GDM1 (cell line): ENCODE data around the gene TMIE.

Experiments used
- DNase-seq: peaks from one replicate; lab custom pipeline; 2025; lab: John Stamatoyannopoulos, UW

TMIE gene

DNA sequence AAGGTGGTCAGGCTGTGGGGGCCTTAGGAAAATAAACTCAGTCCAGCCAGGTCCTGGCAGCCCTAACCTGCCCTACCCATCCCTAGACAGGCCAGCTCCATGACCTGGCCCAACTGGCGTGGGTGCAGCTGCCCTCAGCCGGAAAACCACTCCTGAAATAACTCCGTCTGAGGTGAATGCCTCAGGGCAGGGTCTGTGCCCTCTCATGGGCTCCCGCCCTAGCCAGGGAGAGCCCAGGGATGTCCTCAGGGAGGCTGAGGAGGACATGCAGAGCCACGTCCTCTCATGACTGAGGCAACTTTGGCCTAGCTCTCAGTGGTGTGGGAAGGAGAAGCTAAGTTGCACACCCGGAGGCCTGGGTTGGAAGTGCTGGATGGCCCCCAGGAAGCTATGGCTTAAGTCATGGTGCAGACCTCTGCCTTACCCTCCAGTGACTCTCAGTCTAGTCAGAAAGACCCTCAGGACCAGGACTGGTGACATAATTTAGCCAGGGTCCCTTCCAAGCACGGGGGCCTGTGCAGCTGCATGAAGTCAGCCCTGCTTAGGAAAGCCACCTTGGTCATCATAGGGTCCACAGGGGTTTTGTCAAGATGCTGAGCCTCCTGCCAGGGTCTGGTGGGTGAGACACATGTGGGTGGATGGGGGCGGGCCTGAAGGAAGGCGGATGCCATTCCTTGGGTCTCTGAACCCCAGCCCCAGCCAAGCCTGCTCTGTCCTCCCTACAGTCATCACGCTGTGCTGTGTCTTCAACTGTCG, 7.4 kb downstream of the TMIE start:
- no peak for DNase-seq

DNA sequence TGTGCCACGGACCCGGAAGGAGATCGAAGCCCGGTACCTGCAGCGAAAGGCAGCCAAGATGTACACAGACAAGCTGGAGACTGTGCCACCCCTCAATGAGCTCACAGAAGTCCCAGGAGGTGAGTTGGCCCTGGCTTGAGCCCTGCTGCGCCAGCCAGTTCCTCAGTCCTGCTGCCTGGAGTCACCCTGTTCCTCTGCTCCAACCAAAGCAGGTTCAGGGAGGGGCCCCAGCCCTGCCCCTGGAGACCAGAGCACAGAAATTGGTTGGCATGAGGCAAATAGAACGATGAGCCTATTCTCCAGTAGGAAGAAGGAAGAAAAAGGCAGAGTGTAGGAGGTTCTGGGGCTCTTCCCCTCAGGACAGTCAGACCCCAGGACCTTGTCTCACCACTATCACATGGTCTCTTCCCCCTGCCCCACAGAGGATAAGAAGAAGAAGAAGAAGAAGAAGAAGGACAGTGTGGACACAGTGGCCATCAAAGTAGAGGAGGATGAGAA, 8.0 kb downstream of the TMIE start:
- DNase-seq, result no peak

DNA sequence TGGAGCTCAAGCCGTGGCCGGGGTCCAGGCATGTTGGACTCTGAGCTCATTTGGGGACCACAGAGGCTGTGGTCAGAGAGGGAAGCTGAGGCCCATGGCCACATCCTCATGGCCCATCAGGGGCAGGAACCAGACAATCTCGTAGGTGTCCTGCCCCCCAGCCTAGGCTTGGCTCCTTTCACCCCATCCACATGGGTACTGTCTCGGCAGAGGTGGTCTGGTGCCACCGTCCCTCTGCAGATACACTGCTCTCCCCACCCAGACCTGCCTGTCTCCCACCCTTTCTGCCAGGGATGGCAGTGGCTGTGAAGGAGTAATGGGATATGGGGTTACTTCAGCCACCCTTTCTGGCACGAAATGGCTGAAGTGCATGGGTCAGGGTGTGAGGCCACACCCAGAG, 8.5 kb downstream of the TMIE start:
- no peak for DNase-seq

DNA sequence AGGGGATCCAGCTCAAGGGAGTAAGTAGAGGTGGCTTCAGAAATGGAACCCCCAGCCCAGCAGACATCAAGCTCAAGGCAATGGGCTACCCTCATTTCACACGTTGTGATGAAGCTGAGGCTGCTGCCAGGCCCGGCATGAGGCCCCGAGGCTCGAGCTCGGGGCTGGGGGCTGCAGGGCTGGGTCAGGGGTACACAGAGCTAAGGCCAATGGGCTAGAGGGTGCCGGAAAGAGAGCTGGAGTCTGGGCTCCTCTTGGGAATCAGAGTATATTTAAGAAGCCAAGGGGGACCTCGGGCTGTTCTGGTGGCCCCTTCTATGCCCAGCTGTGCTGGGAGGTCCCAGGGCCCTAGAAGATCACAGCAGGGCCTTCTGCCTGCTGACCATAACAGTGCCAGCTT, 9.0 kb downstream of the TMIE start:
- no peak for DNase-seq

DNA sequence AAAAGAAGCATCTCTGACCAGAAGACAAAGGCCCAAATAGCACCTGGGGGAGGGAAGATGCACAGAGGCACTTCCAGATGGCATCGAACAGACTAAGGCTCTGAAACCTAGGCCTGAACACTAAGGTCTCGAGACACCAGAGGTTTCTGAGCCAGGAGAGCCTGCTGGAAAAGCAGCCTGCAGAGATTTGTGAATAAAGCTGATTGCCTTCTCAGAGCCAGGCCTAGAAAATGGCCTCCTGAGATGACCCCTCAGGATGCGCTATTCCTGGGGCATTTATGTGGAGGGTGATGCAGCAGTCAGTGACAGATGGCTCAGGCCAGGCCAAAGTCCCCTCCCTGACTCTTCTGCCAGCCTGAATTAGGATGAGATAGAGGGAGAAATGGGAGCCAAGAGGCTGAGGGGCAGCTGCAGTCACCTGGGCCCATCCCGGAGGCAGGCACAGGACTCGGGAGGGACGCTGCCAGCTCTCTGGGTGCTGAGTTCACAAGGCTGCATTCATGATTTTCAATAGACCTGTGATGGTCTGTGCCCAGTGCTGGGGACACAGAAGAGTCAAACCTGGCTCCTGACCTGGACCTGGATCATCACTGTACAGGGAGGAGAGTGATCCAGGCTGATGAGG, 9.6 kb downstream of the TMIE start:
- DNase-seq, result no peak

DNA sequence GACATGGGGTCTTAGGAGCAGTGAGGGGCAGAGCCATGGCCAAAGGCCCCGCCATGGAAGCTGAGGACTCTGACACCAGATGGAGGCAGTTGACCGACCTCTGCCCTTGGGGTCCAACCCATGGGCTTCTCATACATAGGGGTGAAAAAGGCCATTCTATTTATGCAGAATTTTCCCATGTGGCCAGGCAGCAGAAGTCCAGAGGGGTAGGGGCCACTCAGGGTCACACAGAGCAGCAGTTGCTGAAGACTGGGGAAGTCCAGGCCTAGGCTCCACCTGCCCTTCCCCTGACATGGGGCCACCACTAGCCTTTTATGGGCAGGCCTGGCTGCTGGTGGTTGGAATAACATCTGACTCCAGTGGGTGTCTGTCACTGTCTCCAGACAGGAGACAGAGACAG, 10.1 kb downstream of the TMIE start:
- no peak for DNase-seq

DNA sequence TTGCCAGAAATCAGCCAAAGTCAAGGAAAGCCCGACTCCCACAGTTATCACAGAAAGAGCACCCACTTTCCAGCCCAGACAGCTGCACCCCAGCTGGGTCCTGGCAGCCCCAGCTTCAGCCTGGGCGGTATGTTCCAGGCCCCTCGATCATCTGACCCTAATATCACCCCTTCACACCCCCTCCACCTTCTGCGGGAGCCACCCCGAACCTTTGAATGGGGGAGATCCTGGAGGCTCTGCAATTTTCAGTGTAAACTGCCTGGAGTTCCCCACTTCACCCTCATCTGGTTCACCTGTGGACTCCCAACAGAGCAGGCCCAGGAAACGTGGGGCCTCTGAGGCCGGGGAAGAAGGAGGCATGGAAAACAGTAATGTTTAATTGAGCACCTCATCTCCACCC, 10.6 kb downstream of the TMIE start:
- DNase-seq, result no peak

DNA sequence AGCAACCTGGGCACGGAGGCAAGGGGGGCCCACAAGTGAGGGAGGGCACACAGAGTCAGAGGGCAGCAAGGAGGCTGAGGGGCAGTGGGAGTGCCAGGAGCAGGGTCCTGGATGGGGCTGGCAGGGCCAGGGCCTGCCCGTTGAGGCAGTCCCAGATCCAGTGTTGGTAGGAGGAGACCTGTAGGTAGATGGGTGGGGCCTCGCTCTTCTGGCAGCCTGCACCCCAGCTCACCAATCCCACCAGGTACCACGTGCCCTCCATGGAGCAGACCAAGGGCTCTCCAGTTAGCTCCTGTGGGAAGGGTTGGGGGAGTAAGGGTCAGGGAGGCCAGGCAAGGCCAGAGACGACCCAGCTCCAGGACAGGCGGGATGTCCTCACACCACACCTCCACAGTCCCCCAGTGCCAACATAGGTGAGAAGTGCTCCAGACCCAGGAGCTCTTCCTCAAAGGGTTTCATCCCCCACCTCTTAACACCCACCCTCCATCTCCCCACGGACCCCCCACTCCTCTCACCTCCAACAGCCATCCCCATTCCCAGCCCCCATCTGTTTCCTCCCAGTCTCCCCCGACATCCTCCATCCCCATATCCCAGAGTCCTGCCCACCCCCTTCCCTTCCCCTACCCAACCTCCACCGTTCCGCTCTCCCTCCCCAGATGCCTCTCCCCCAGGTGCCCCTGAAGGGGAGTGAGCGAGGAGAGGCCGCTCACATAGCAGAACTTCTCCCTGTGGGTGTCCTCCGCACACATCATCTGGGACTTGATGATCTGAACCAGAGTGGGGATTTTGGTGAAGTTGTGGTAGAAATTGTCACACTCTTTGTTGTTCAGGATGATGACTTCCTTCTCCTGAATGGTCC, 11.2 kb downstream of the TMIE start:
- DNase-seq, result no peak

DNA sequence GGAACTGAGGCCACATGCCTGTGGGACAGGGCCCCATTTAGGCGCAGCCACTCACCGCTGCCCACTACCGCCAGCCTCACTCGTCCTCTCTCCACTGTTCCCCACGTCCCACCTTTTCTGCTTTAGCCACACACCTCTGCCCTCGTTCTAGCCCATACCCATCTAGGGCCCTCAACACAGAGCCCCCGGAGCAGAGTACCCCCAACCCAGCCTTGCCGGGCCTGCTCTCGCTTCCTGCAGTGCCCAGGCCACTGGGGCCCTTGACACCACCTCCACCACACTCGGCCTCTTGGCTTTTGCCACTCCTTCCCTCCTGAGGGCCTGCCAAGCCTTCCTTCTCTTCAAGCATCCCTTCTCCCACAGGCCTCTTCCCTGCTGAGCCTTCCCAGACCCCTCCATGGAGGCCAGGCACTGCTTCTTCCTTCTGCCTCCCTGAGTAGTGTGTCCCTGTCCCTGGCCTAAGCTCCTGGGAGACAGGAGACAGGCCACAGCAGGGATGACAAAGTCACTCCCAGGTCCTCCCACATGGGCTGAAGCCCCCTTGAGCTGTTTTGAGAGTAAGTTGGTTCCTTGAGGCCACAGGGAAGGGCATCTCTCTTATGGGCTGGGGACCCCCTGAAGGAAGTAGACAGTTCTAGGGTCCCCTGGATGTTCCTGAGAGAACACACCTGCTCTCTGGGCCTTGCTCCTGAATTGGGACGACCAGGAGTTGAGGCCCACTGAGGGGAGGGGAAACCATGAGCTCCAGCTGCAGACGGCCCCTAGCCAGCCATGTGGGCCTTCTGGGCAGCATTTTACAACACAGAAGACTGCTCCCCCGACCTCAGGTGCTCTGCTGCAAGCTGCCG, 12.1 kb downstream of the TMIE start:
- no peak for DNase-seq

DNA sequence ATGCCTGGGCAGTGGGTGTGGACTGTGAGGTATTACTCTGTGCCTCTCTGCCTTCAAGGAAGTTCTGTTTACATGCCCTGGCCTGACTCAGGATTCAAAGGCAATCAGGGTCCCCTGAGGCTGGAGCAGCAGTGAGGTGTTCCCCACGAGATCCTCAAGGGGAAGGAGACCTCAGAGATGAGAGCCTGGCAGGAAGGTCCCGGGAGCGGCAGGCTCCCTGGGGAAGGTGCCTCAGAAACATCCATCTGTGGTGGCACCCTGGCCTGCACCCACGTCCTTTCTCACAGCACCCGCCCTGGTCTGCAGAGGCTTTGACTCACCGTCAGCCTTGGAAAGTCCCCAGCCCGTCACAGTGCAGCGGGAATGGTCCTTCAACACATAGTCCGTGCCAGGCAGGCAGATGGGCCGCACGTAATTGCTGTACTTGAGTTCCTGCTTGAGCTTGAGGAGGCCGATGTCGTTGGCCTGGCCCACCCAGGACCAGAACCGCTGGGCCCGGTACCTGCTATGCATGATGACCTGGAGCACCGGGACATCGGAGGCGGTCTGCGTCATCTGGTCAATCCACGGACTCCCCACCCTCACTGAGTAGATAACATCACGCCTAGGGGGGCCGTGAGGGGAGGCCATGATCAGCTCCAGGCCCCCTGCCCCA, 12.8 kb downstream of the TMIE start:
- no peak for DNase-seq

DNA sequence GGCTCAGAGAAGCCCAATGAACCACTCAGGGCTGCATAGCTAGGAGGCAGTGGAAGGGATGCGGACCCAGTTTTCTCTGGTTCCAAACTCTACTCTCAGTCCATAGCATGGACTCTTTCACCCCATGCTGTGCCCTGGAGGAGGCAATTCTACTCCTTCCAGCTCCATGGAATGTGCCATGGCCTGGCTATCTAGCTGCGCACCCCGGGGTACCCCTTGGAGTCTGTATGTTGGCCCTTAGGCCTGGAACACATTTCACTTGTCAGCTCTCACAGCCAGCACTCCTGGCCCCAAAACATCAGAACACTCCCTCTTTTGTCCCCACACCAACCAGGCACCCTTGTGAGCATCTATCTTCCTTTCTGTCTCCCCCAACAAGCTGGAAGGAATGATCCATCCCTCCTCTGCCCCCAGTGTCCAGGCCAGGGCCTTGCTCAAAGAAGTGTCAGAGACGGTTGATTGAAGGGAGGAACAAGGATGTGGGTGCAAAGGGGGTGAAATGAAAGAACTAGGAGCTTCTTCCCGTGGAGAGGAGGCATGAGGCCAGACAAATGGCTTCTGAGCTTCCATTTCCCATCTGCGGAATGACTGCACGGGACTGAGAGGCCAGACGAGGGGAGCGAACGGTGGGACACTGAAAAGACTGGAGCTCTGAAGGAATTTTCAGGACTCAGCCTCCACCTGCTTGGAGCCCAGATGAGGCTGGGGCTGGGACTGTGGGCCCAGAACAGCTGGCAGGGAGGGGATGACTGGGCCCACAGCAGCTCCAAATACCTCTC, 13.7 kb downstream of the TMIE start:
- DNase-seq, result no peak

DNA sequence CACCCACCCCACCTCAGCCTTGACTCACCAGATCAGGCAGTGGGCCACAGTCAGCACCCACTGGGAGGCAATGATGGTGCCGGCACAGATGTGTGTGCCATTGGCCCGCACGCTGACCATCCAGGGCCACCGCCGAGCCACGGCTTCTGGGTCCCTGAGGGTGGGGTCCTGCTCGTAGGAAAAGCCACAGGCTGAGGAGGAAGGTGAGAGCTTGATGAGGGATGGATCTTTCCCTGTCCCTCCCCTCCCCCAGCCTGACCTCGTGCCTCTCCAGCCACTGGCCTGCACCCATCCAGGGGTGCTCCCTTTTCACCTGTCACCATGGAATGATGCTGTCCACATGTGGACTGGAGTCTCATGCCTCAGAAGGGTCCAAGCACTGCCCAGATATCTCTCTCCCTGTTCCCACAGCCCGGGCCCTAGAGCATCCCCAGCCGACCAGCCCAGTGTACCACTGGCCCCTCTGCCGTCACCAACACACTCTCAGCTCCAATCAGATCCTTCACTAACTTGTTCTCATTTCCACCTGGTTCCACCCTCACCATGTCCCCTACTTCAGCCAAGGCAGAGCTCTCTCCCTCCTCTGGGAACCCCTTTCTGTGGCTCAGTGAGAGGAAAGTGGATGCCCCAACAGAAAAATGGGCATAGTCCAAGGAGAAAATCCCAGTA, 14.4 kb downstream of the TMIE start:
- no peak for DNase-seq

DNA sequence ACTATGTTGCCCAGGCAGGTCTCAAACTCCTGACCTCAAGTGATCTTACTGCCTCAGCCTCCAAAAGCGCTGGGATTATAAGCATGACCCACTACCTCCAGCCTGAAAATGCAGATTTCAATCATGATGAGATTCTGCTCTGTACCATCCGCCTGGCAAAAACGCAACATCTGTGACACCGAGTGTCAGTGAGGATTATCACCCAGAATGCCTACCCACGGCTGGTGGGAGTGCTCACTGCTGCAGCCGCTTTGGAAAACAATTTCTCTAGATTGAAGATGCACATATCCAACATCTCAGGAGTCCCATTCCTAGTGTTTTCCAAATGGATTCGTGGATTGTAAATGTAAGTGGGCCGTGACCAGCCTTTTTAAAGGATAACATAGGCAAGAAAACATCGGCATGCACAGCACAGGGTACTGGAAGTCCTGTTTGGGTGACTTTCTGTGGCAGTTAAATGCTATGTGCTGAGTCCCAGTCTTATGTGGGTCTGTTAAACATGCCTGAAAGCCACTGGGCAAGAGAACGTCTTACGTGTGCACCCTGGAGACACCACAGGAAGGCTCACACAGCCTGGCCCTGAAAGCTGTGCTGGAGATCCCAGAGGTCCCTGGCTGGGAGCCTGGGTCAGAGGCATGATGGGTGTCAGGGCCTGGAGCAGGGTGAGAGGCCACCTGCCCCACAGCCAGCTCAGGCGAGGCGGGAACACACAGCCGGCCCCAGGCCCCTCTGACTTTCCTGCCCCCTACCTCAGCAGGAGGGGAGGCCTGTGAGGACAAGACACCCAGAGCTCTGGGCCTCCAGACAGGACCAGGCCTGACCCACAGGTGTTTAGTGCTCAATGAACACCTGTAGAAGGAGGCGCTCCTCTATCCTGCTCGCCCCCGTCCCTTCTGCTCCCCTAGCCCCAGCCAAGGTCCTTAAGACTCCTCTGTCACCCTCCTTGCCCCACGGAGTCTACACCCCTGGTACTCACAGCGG, 15.6 kb downstream of the TMIE start:
- no peak for DNase-seq

DNA sequence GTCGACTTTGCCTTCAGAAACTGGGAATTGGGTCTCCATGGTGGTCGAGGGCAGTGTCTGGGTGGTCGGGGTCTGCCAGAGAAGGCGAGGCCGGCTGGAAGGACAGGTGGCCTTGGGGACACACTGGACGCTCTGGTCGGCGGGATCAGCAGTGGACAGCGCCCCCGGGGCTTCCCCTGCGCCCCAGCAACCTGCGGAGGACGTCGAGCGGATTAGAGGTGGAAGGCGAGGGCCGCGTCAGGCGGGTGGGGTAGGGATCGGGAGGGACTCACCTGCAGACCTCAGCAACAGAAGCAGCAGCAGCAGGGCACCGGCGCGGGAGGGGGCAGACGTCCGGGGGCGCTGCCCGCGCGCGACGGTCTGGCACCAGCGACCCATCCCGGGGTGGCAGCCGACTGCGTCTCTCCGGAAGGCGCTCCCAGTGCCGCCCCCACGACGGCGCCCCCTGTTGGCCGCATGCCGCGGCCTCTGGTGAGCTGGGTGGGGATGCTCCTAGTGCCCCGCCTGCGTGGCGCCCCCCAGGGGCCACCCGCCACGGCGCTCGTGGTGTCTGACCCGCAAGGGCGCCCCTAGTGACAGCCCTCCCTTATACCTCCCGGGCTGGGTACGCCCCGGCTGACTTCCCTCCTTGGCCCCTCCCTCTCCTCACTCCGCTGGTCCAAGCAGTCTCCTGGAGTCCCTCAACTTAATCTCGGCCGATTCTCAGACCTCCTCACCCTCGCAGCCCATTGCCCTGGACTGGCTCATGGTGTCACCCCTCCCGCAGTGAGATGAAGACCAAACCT, 16.4 kb downstream of the TMIE start, which contains the start of gene PRSS50:
PRSS50 (minus strand) TSS at position 423 of the 785 bp plus-strand sequence; CDS start at position 378, 45 bp downstream.
- no peak for DNase-seq

DNA sequence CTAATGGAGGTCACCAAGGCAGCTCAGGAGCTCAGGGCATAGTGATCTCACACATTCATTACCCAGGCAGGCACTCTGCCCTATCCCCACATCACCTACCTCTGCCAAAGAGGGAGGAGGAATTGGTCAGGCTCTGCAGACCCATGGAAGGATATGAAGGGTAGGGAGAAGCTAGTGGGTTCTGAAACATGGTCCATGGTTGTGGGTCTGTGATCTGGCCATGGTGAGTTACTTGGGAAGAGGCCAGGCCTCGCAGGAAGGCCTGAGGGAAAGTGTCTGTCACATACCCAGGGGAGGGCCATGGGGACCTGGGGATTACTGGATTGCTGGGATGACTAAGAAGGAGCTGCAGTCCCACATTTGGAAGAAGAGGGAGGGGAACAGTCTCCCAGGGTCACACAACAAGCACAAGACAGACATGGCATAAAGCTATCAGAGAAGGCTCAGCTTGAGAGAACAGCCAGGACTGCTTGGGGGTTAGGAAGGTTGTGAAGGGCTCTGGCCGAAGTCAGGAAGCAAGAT, 17.9 kb downstream of the TMIE start:
- DNase-seq, result no peak

DNA sequence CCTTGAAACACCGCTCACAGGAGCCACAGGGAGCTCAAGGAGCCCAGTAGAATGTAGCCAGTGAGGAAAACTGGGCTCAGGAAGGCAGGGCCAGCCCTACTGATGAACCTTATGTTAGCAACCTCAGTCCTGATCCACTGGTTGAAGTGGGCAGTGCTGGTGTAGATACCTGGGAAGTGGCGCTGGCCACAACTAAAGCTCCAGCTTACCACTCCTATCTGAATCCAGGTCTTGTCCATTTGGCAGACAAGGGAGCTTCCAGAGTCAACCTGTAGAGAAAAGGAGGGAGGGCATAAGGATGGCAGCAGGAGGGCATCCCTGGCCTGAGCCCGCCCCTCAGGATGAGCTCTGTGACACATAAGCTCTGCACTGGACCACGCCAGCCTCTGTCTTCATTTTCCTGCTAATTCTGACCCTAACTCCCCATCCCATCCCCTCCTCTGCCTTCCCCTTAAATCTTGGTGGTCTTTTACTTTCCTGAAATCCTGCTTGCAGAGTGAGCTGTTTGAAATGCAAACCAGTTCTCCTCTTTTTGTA, 18.6 kb downstream of the TMIE start:
- DNase-seq, result no peak

DNA sequence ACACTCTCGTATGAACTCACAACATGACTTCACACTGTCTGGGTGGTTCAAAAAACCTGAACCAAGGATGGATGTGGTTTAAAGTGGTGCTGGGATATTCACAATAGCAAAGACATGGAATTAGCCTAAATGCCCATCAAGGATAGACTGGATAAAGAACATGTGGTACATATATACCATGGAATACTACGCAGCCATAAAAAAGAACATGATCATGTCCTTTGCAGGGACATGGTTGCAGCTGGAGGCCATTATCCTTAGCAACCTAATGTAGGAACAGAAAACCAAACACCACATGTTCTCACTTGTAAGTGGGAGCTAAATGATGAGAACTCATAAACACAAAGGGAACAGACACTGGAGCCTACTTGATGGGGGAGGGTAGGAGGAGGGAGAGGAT, 19.8 kb downstream of the TMIE start:
- no peak for DNase-seq
